Ovary (tissue), 3 donors: ENCODE results near the gene HSPBP1.

Experiments used
- EP300 ChIP-seq: sonication (generic); formaldehyde crosslinking; IDR thresholded peaks from one replicate; pipeline ENCODE4 v1.6.1; 2017; ENCODE audit warnings: antibody characterized with exemption
- POLR2A ChIP-seq: fragments of 450-650 bp; IDR thresholded peaks from one replicate; pipeline ENCODE4 v1.6.1; 2017; ENCODE audit warnings: antibody characterized with exemption, mild to moderate bottlenecking, moderate library complexity
- TF ChIP-seq, protein P1 (sequence below), 3 donors: fragments of 450-650 bp in 2 of 3; fragments of 200-600 bp in 1 of 3; IDR thresholded peaks; one replicate each; pipeline versions ENCODE4 v1.5.1 to v1.8.0; 2016 to 2022; ENCODE audit warnings: antibody characterized with exemption in 3 of 3, mild to moderate bottlenecking in 1 of 3
- donor health status: DM: no; HTN: no; CAD: no.

DNA sequence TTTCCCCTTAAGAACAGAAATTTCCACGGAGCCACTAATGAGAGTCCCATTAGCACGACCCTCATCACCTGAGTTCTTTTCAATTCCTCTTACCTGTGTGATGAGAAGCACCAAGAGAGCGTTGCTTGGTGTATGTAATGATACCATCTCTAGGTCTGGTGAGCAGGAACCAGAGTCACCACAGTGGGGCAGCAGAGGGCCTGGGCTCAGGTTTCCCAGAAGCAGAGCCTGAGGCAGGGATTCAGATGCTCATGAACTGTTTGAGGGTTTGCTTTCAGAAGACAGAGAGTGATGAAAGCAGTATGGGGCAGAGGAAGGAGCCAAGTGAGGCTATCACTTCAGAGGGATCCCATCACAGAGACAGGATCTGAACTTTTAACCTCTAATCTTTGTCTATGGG lies 67.5 kb downstream of the HSPBP1 start:
- TF ChIP-seq, protein P1, sequence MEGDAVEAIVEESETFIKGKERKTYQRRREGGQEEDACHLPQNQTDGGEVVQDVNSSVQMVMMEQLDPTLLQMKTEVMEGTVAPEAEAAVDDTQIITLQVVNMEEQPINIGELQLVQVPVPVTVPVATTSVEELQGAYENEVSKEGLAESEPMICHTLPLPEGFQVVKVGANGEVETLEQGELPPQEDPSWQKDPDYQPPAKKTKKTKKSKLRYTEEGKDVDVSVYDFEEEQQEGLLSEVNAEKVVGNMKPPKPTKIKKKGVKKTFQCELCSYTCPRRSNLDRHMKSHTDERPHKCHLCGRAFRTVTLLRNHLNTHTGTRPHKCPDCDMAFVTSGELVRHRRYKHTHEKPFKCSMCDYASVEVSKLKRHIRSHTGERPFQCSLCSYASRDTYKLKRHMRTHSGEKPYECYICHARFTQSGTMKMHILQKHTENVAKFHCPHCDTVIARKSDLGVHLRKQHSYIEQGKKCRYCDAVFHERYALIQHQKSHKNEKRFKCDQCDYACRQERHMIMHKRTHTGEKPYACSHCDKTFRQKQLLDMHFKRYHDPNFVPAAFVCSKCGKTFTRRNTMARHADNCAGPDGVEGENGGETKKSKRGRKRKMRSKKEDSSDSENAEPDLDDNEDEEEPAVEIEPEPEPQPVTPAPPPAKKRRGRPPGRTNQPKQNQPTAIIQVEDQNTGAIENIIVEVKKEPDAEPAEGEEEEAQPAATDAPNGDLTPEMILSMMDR (IDR thresholded peaks at IDR 0.05): no peak
- TF ChIP-seq POLR2A (no peak), EP300 (no peak)
